Measurements from ENCODE around the gene NOSIP.

Gene NOSIP

DNA sequence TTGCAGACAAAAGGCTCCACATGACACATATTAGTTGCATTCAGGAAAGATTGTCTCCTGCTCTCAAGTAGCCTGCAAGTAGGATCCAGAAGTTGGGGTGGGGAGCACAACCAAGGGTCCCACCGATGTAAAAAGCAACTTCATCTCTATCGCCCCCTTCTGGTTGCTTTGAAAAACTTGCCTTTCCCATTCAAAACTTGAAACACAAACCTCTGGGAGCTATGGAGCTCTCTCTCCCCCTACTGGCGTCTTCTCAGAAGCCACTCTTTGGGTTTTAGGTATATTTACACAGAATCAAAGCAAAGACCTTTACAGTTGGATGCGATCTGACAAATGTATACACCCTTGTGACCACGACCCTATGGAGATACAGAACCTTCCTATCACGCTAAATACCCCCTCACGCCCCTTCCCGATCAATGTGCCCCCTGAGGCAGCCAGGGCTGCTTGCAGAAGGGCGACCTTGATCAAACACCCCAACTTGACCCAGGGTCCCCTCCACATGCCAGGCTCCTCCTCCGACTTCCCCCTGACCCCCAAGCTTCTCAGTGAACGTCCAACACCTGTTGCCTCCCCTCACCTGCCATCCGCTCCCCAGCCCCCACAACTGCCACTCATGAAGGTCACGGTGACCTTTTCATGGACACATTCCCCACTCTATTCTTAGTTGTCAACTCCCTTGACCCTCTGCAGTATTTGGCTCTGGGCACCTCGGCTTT lies 10.1 kb downstream of the NOSIP start:
- Histone ChIP-seq H3K9me3 (ENCODE audit: control insufficient read depth, insufficient read depth, low read length) (no peaks in the 10 kb centered on the region), H3K36me3 (ENCODE audit: control insufficient read depth, insufficient read depth, low read length) (peaks cover 16% of the 10 kb centered on the region), H3K4me3 (ENCODE audit: low read depth, low read length) (no peak overlapping the region), H3K27ac (ENCODE audit: low read depth, low read length) (peak overlapping the region; percentile 42), H3K4me1 (ENCODE audit: control insufficient read depth, insufficient read depth, low read length) (0 out of 2 replicates have a peak, but pooled peaks cover 9% of the 10 kb centered on the region), H3K9ac (ENCODE audit: low read depth, low read length) (no peak overlapping the region), H3K27me3 (ENCODE audit: control insufficient read depth, insufficient read depth, low read length) (no peaks in the 10 kb centered on the region)

DNA sequence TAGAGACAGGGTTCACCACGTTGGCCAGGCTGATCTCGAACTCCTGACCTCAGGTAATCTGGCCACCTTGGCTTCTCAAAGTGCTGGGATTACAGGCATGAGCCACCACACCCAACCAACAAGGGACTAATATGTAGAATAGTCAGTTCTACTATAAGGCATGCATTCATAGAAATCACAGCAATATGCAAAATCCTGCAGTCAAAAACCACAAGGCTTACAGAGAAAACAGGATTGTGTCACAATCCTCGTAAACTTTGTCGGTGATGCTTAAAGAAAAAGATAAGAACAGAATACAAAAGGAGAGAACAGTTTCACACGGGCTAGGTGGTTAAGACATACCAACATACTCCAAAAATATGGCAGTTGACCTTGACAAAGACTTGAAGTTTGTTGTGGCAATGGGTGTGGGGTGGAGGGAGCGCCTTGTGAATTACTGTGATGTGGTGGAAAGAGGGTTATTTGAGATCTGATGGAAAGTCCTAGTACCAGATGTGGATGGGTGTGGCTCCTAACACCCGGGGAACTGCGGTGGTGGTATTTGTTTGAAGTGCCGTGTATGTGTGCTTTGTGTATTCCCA lies 12.4 kb downstream of the NOSIP start:
- Histone ChIP-seq H3K4me1 (ENCODE audit: control insufficient read depth, insufficient read depth, low read length) (0 out of 2 replicates have a peak, but pooled peaks cover 9% of the 10 kb centered on the region), H3K36me3 (ENCODE audit: control insufficient read depth, insufficient read depth, low read length) (peaks cover under 1% of the 10 kb centered on the region; the same call in 1 of the 2 replicates), H3K9me3 (ENCODE audit: control insufficient read depth, insufficient read depth, low read length) (no peaks in the 10 kb centered on the region), H3K27ac (ENCODE audit: low read depth, low read length) (no peak overlapping the region), H3K4me3 (ENCODE audit: low read depth, low read length) (no peak overlapping the region), H3K27me3 (ENCODE audit: control insufficient read depth, insufficient read depth, low read length) (no peaks in the 10 kb centered on the region), H3K9ac (ENCODE audit: low read depth, low read length) (no peak overlapping the region)

DNA sequence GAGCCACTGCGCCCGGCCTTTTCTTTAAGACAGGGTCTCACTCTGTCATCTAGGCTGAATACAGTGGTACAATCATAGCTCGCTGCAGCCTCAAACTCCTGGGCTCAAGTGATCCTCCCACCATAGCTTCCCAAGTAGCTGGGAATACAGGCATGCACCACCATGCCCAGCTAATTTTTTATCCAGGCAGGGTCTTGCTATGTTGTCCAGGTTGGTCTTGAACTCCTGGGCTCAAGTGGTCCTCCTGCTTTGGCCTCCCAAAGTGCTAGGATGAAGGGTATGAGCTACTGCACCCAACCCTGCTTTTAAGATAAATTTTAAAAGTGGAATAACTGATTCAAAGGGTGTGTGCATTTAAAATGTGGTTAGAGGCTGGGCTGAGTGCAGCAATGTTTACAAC lies 14.1 kb downstream of the NOSIP start:
- Histone ChIP-seq H3K27me3 (ENCODE audit: control insufficient read depth, insufficient read depth, low read length) (no peaks in the 10 kb centered on the region), H3K4me1 (ENCODE audit: control insufficient read depth, insufficient read depth, low read length) (0 out of 2 replicates have a peak, but pooled peaks cover 6% of the 10 kb centered on the region), H3K27ac (ENCODE audit: low read depth, low read length) (no peak overlapping the region), H3K9ac (ENCODE audit: low read depth, low read length) (no peak overlapping the region), H3K4me3 (ENCODE audit: low read depth, low read length) (no peak overlapping the region), H3K36me3 (ENCODE audit: control insufficient read depth, insufficient read depth, low read length) (no peaks in the 10 kb centered on the region), H3K9me3 (ENCODE audit: control insufficient read depth, insufficient read depth, low read length) (no peaks in the 10 kb centered on the region)

DNA sequence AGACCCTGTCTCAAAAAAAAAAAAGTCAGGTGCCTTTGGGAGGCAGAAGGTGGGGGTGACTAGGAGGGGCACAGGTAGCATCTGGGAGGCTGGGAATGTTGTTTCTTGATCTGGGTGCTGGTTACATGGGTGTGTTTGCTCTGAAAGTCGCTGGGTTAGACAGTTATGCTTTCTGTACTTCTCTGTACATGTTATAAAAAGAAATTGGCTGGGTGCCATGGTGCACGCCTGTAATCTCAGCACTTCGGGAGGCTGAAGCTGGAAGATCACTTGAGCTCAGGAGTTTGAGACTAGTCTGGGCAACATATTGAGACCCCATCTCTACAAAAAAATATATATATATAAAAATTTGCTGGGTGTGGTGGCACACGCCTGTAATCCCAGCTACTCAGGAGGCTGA lies 15.1 kb downstream of the NOSIP start:
- no peak overlapping the region for H3K9ac ChIP-seq (ENCODE audit: low read depth, low read length)
- no peaks in the 10 kb centered on the region for H3K27me3 ChIP-seq (ENCODE audit: control insufficient read depth, insufficient read depth, low read length)
- H3K9me3 ChIP-seq (ENCODE audit: control insufficient read depth, insufficient read depth, low read length): no peaks in the 10 kb centered on the region
- H3K4me1 ChIP-seq (ENCODE audit: control insufficient read depth, insufficient read depth, low read length): no peaks in the 10 kb centered on the region
- peaks cover 2% of the 10 kb centered on the region for H3K36me3 ChIP-seq (ENCODE audit: control insufficient read depth, insufficient read depth, low read length)
- no peak overlapping the region for H3K4me3 ChIP-seq (ENCODE audit: low read depth, low read length)
- H3K27ac ChIP-seq (ENCODE audit: low read depth, low read length): no peak overlapping the region

DNA sequence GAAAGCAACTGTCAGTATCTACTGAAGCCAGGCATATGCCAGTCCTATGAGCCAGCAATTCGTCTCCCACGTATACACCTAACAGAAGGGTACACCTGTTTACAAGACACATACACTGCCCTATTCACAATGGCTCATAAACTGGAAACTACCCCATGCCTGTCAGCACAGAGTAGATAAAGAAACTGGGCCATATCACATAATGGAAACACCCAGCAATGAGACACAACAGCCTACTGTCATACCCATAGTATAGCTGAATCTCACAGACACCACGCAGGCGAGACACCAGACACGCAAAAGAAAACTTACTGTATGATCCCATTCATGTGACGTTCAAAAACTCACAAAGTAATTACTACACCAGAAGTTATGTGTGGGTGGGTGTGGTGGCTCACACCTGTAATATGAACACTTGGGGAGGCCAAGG lies 15.7 kb downstream of the NOSIP start:
- Histone ChIP-seq H3K4me3 (ENCODE audit: low read depth, low read length) (no peak overlapping the region), H3K27ac (ENCODE audit: low read depth, low read length) (no peak overlapping the region), H3K36me3 (ENCODE audit: control insufficient read depth, insufficient read depth, low read length) (peaks cover 9% of the 10 kb centered on the region), H3K9me3 (ENCODE audit: control insufficient read depth, insufficient read depth, low read length) (no peaks in the 10 kb centered on the region), H3K27me3 (ENCODE audit: control insufficient read depth, insufficient read depth, low read length) (no peaks in the 10 kb centered on the region), H3K9ac (ENCODE audit: low read depth, low read length) (no peak overlapping the region), H3K4me1 (ENCODE audit: control insufficient read depth, insufficient read depth, low read length) (no peaks in the 10 kb centered on the region)

DNA sequence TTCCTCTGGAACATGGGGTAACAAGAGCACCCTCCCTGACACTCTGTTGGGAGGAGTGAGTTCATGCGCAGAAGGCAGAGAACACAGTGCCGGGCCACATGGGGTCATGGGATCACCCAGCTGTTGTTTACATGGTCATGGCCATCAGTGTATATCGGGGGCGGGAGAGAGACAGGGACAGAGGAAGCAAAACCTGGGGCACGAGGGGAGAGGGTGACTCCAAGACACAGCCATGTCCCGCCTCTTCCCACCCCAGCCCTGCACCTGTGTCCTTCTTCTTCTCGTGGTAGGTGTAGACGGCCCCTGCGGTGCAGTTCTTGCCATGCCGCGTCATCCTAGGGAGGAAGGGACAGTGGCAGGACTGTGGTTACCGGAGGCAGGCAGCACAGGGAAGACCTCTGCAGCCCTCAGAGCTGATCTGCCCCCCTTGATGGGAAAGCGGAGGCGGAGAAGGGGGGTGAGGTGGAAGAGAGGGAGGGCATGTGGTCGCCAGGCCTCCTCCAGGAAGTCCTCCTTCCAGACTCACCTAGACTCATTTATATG lies 19.9 kb downstream of the NOSIP start:
- Histone ChIP-seq H3K4me1 (ENCODE audit: control insufficient read depth, insufficient read depth, low read length) (peaks cover 12% of the 10 kb centered on the region), H3K9me3 (ENCODE audit: control insufficient read depth, insufficient read depth, low read length) (no peaks in the 10 kb centered on the region), H3K27ac (ENCODE audit: low read depth, low read length) (no peak overlapping the region), H3K27me3 (ENCODE audit: control insufficient read depth, insufficient read depth, low read length) (no peaks in the 10 kb centered on the region), H3K9ac (ENCODE audit: low read depth, low read length) (no peak overlapping the region), H3K4me3 (ENCODE audit: low read depth, low read length) (no peak overlapping the region), H3K36me3 (ENCODE audit: control insufficient read depth, insufficient read depth, low read length) (peaks cover 37% of the 10 kb centered on the region)

DNA sequence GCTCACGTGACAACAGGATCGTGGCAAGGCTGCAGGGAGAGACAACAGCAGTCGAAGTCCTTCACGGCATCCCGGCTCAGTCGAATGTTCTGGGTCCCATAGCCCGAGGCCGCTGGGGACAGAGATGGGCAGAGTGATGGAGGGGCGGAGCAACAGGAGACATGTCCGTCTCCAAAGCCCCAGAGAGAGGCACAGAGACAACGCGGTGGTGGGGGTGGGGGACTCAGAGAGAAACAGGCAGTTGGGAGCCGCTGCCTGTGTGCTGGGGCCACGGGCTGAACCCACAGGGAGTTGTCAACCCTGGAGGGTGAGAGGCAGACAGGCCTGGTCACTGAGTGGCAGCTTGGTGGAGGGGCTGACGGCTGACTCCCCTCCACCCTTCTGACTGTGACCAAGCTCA lies 20.4 kb downstream of the NOSIP start:
- Histone ChIP-seq H3K27me3 (ENCODE audit: control insufficient read depth, insufficient read depth, low read length) (no peaks in the 10 kb centered on the region), H3K9me3 (ENCODE audit: control insufficient read depth, insufficient read depth, low read length) (no peaks in the 10 kb centered on the region), H3K9ac (ENCODE audit: low read depth, low read length) (no peak overlapping the region), H3K4me3 (ENCODE audit: low read depth, low read length) (no peak overlapping the region), H3K36me3 (ENCODE audit: control insufficient read depth, insufficient read depth, low read length) (peaks cover 42% of the 10 kb centered on the region), H3K4me1 (ENCODE audit: control insufficient read depth, insufficient read depth, low read length) (peaks cover 12% of the 10 kb centered on the region), H3K27ac (ENCODE audit: low read depth, low read length) (no peak overlapping the region)

DNA sequence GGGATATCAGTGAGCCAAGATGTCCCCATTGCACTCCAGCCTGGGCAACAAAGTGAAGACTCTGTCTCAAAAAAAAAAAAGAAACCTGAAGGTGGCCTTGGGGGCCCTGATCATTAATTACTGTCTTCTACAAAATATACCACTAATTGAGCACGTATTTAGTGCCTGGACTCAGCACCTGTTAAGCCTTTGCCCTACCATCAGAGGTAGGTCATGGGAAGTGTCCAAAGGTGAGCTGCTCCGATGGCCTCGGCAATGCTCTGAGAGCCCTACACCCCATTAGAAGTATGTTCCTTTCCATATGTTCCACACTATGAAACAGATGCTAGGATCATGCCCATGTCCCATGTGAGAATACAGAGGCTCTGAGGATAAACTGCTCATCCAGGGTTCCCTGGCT lies 20.9 kb downstream of the NOSIP start:
- no peaks in the 10 kb centered on the region for H3K9me3 ChIP-seq (ENCODE audit: control insufficient read depth, insufficient read depth, low read length)
- H3K4me3 ChIP-seq (ENCODE audit: low read depth, low read length): no peak overlapping the region
- peaks cover 12% of the 10 kb centered on the region for H3K4me1 ChIP-seq (ENCODE audit: control insufficient read depth, insufficient read depth, low read length)
- H3K27ac ChIP-seq (ENCODE audit: low read depth, low read length): no peak overlapping the region
- peaks cover 47% of the 10 kb centered on the region for H3K36me3 ChIP-seq (ENCODE audit: control insufficient read depth, insufficient read depth, low read length)
- H3K9ac ChIP-seq (ENCODE audit: low read depth, low read length): no peak overlapping the region
- no peaks in the 10 kb centered on the region for H3K27me3 ChIP-seq (ENCODE audit: control insufficient read depth, insufficient read depth, low read length)

DNA sequence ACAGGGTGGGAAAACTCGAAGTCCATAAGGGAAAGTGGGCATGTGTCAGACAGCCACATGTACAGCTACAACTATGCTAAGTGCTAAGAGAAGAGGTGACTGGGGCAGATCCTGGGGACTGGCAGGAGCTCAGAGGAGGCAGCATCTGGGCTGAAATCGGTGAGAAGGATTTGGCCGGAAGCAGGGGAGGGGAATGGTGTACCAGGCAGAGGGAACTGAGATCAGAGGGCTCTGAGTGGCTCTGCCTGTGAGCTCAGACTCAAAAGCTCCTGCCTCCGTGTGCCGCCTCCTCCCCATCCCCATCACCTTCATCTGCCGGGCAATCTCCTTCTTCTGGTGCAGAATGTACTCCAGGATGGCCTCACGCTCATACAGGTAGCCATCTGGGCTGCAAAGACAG lies 21.8 kb downstream of the NOSIP start:
- Histone ChIP-seq H3K4me1 (ENCODE audit: control insufficient read depth, insufficient read depth, low read length) (peaks cover 12% of the 10 kb centered on the region), H3K9ac (ENCODE audit: low read depth, low read length) (no peak overlapping the region), H3K4me3 (ENCODE audit: low read depth, low read length) (no peak overlapping the region), H3K36me3 (ENCODE audit: control insufficient read depth, insufficient read depth, low read length) (peaks cover 51% of the 10 kb centered on the region), H3K27me3 (ENCODE audit: control insufficient read depth, insufficient read depth, low read length) (no peaks in the 10 kb centered on the region), H3K9me3 (ENCODE audit: control insufficient read depth, insufficient read depth, low read length) (no peaks in the 10 kb centered on the region), H3K27ac (ENCODE audit: low read depth, low read length) (no peak overlapping the region)

DNA sequence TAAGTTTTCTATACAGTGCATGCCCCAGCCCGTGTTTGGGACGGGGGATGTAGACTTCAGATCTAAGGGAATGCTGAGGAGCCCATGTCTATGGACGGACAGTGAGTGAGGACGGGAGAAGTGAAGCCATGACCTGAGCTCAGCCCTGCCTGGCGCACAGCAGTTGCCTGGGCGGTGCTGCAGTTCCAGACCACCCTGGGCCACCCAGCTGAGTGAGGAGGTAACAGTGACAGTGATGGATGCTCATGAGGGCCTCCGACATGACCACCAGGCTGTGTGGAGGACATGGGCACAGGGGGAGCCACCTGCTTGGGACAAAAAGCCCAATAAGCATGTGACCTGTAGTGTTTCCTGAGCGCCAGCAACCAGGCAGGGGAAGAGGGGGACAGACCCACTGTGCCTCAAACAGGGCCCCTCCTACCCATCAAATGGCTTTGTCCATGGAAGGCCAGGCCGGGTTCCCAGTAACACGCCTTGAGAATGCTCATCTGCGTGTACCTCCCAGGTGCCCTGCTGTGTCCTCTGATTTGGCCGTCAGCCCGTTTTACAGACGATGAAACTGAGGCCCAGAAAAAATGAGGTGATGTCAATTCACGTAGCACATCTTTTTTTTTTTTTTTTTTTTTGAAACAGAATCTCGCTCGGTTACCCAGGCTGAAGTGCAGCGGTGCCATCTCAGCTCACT lies 22.6 kb downstream of the NOSIP start:
- H3K9ac ChIP-seq (ENCODE audit: low read depth, low read length): no peak overlapping the region
- H3K27me3 ChIP-seq (ENCODE audit: control insufficient read depth, insufficient read depth, low read length): no peaks in the 10 kb centered on the region
- no peak overlapping the region for H3K4me3 ChIP-seq (ENCODE audit: low read depth, low read length)
- H3K36me3 ChIP-seq (ENCODE audit: control insufficient read depth, insufficient read depth, low read length): peaks cover 52% of the 10 kb centered on the region
- H3K27ac ChIP-seq (ENCODE audit: low read depth, low read length): no peak overlapping the region
- H3K9me3 ChIP-seq (ENCODE audit: control insufficient read depth, insufficient read depth, low read length): no peaks in the 10 kb centered on the region
- peaks cover 12% of the 10 kb centered on the region for H3K4me1 ChIP-seq (ENCODE audit: control insufficient read depth, insufficient read depth, low read length)
